HepG2 (cell line): ENCODE data around the gene TAPBP. TPM values are rescaled to one million over a fixed set of nuclear protein-coding genes. Genes with fewer than 3 reads are reported as not detected.

ENCODE experiments used
- AKAP8 ChIP-seq: sonication (generic); formaldehyde crosslinking; IDR thresholded peaks from 2 replicates; pipeline ENCODE4 v1.5.1; 2020; ENCODE audit warnings: mild to moderate bottlenecking, missing genetic modification reagents
- ARNTL ChIP-seq: sonication (generic); formaldehyde crosslinking; IDR thresholded peaks from 2 replicates; pipeline ENCODE4 v1.4.0; 2020; ENCODE audit warnings: mild to moderate bottlenecking, missing genetic modification reagents
- ASH2L ChIP-seq: fragments of 300-600, 200-600 bp; sonication (generic); IDR thresholded peaks from 2 replicates; pipeline ENCODE4 v1.7.0; 2017; ENCODE audit warnings: low read depth, mild to moderate bottlenecking, moderate library complexity, mixed read lengths, low read length; ENCODE audit not compliant: insufficient read length
- CBX2 ChIP-seq, 2 experiments: fragments of 200-600 bp in 1 of 2; sonication (generic); formaldehyde crosslinking in 1 of 2; IDR thresholded peaks; 2 replicates each; pipeline versions ENCODE4 v1.7.0 to v1.8.1; 2018 to 2022; ENCODE audit warnings: low read depth in 2 of 2, low read length in 1 of 2, mild to moderate bottlenecking in 1 of 2, missing genetic modification reagents in 1 of 2
- CBX5 ChIP-seq: sonication (generic); formaldehyde crosslinking; IDR thresholded peaks from 2 replicates; pipeline ENCODE4 v1.4.0; 2020; ENCODE audit warnings: missing genetic modification reagents, borderline replicate concordance
- CENPT ChIP-seq: sonication (generic); formaldehyde crosslinking; IDR thresholded peaks from 2 replicates; pipeline ENCODE4 v1.8.0; 2022; ENCODE audit warnings: low read depth, mild to moderate bottlenecking, moderate library complexity, missing genetic modification reagents
- CREBL2 ChIP-seq: sonication (generic); formaldehyde crosslinking; IDR thresholded peaks from 2 replicates; pipeline ENCODE4 v1.8.1; 2023; ENCODE audit warnings: missing genetic modification reagents, mild to moderate bottlenecking, borderline replicate concordance
- CSRNP1 ChIP-seq: sonication (generic); formaldehyde crosslinking; IDR thresholded peaks from 2 replicates; pipeline ENCODE4 v1.8.1; 2023; ENCODE audit warnings: mild to moderate bottlenecking, missing genetic modification reagents
- KLF16 ChIP-seq, 2 experiments: sonication (generic) in 1 of 2; formaldehyde crosslinking in 1 of 2; IDR thresholded peaks; 2 replicates each; pipeline versions ENCODE4 v1.6.1 to v1.8.0; 2016 to 2023; ENCODE audit warnings: missing genetic modification reagents in 2 of 2, missing compliant biosample characterization in 1 of 2
- NR2F1 ChIP-seq, 2 experiments: fragments of 450-650 bp in 1 of 2; formaldehyde crosslinking in 1 of 2; IDR thresholded peaks; 2 replicates each; pipeline versions ENCODE4 v1.5.0 to v1.6.1; 2016 to 2020; ENCODE audit warnings: mild to moderate bottlenecking in 1 of 2, missing compliant biosample characterization in 1 of 2, missing genetic modification reagents in 1 of 2, moderate library complexity in 1 of 2
- NR3C1 ChIP-seq: sonication (generic); formaldehyde crosslinking; IDR thresholded peaks from 2 replicates; pipeline ENCODE4 v1.4.0; 2020; ENCODE audit warnings: missing genetic modification reagents
- REL ChIP-seq: sonication (generic); formaldehyde crosslinking; conservative IDR thresholded peaks from 2 replicates; pipeline ENCODE4 v1.8.0; 2022; ENCODE audit warnings: mild to moderate bottlenecking, missing genetic modification reagents, moderate library complexity
- SKIL ChIP-seq: sonication (generic); formaldehyde crosslinking; IDR thresholded peaks from 2 replicates; pipeline ENCODE4 v1.8.0; 2022; ENCODE audit warnings: missing genetic modification reagents, mild to moderate bottlenecking, moderate library complexity, borderline replicate concordance
- TGIF2 ChIP-seq: IDR thresholded peaks from 2 replicates; pipeline ENCODE4 v1.6.1; 2016; ENCODE audit warnings: control low read depth, missing compliant biosample characterization
- ZBTB38 ChIP-seq: sonication (generic); formaldehyde crosslinking; IDR thresholded peaks from 2 replicates; pipeline ENCODE4 v1.5.1; 2020; ENCODE audit warnings: mild to moderate bottlenecking, missing genetic modification reagents
- ZMYM3 ChIP-seq: sonication (generic); formaldehyde crosslinking; IDR thresholded peaks from 2 replicates; pipeline ENCODE4 v1.5.1; 2020; ENCODE audit warnings: mild to moderate bottlenecking, missing genetic modification reagents
- ZNF337 ChIP-seq: sonication (generic); formaldehyde crosslinking; IDR thresholded peaks from 2 replicates; pipeline ENCODE4 v1.5.1; 2020; ENCODE audit warnings: missing genetic modification reagents, low read depth, mild to moderate bottlenecking, borderline replicate concordance
- ZNF33B ChIP-seq: sonication (generic); formaldehyde crosslinking; IDR thresholded peaks from 2 replicates; pipeline ENCODE4 v1.5.1; 2020; ENCODE audit warnings: mild to moderate bottlenecking, missing genetic modification reagents
- ZNF431 ChIP-seq: sonication (generic); formaldehyde crosslinking; IDR thresholded peaks from 2 replicates; pipeline ENCODE4 v1.9.0; 2022; ENCODE audit warnings: missing genetic modification reagents, low read depth, mild to moderate bottlenecking, borderline replicate concordance
- ZNF547 ChIP-seq: sonication (generic); formaldehyde crosslinking; IDR thresholded peaks from 2 replicates; pipeline ENCODE4 v1.5.1; 2020; ENCODE audit warnings: mild to moderate bottlenecking, missing genetic modification reagents
- ZNF768 ChIP-seq: sonication (generic); formaldehyde crosslinking; IDR thresholded peaks from 2 replicates; pipeline ENCODE4 v1.4.0; 2020; ENCODE audit warnings: missing genetic modification reagents
- ZNF879 ChIP-seq: sonication (generic); formaldehyde crosslinking; IDR thresholded peaks from 2 replicates; pipeline ENCODE4 v1.8.1; 2023; ENCODE audit warnings: missing genetic modification reagents
- ZSCAN29 ChIP-seq: sonication (generic); formaldehyde crosslinking; conservative IDR thresholded peaks from 2 replicates; pipeline ENCODE4 v1.4.0; 2020; ENCODE audit warnings: mild to moderate bottlenecking, missing genetic modification reagents
- ZXDC ChIP-seq: sonication (generic); formaldehyde crosslinking; IDR thresholded peaks from 2 replicates; pipeline ENCODE4 v1.5.0; 2020; ENCODE audit warnings: mild to moderate bottlenecking, missing genetic modification reagents
- polyA plus RNA-seq, 8 experiments: library from polyadenylated mRNA; depleted of rRNA in 3 of 8; stranded (reverse) in 7 of 8; unstranded in 1 of 8; fragments of >200 nt; fragmentation: Illumina TruSeq in 4 of 8; extraction: Trizol in 4 of 8; gene quantifications; 2 replicates each; pipeline versions ENCODE4 v1.2.1 to v1.2.3, GENCODE V29; 2011 to 2016; ENCODE audit warnings: low read depth in 4 of 8, missing spikeins in 1 of 8, mixed read lengths in 1 of 8; ENCODE audit not compliant: insufficient read depth in 1 of 8
- total RNA-seq, 5 experiments: library from RNA; depleted of rRNA; stranded (reverse); fragments of >200 nt; fragmentation: Illumina TruSeq; extraction: Trizol; gene quantifications; 2 replicates each; pipeline ENCODE4 v1.2.3, GENCODE V29; 2016; ENCODE audit warnings: low read depth in 1 of 5

TAPBP gene
- total and polyA plus RNA-seq, 2 of the 13 experiments (the other 11 are each of a cell fraction or from before 2014, with no cell fraction given), result 27.4 to 32.3 TPM

- TF ChIP-seq CSRNP1 (CRISPR knock-in tag), result peak; percentile 57; the same call in 1 of the 2 replicates
- 0 out of 2 replicates have a peak, but pooled peaks have one; percentile 57 for TF ChIP-seq REL (CRISPR knock-in tag)
- peak; percentile 74 for TF ChIP-seq ZBTB38 (CRISPR knock-in tag)
- no peak for TF ChIP-seq AKAP8 (CRISPR knock-in tag)
- TF ChIP-seq ASH2L, result peak; percentile 15
- no peak for TF ChIP-seq ZNF33B (CRISPR knock-in tag)
- TF ChIP-seq ZXDC, result no peak
- no peak for TF ChIP-seq KLF16 (CRISPR knock-in tag; IDR thresholded peaks at IDR 0.05)
- no peak for TF ChIP-seq CREBL2 (CRISPR knock-in tag)
- no peak for TF ChIP-seq CBX2 (IDR thresholded peaks at IDR 0.05; ENCODE audit: low read depth, low read length)
- TF ChIP-seq CBX2 (CRISPR knock-in tag; IDR thresholded peaks at IDR 0.05; ENCODE audit: low read depth), result no peak
- TF ChIP-seq ZNF547 (CRISPR knock-in tag), result no peak
- peak; percentile 97 for TF ChIP-seq ZNF768
- TF ChIP-seq ZNF337 (CRISPR knock-in tag), result no peak
- TF ChIP-seq ARNTL, result no peak
- peak; percentile 23; the same call in 1 of the 2 replicates for TF ChIP-seq SKIL (CRISPR knock-in tag)
- TF ChIP-seq TGIF2 (CRISPR knock-in tag), result no peak
- no peak for TF ChIP-seq ZSCAN29
- no peak for TF ChIP-seq NR3C1 (CRISPR knock-in tag)
- TF ChIP-seq NR2F1 (CRISPR knock-in tag; IDR thresholded peaks at IDR 0.05), result peak in 1 of 2 experiments; percentile 54; a peak in 1 of 4 replicates
- peak; percentile 90 for TF ChIP-seq ZMYM3 (CRISPR knock-in tag)
- no peak for TF ChIP-seq CENPT (CRISPR knock-in tag)
- no peak for TF ChIP-seq ZNF879 (CRISPR knock-in tag)
- no peak for TF ChIP-seq CBX5
- no peak for TF ChIP-seq ZNF431 (CRISPR knock-in tag)
These were observed 17.0 kb downstream of the TAPBP start (continued) for GRCh38 chr6:33296797-33297405.
